ENCODE results near the gene ATPAF2.
"Not testable (repeated sequence)": the region's sequence is repeated elsewhere in the genome, so short reads cannot be mapped to it uniquely, and the experiment has no call there.

ATPAF2 gene

DNA sequence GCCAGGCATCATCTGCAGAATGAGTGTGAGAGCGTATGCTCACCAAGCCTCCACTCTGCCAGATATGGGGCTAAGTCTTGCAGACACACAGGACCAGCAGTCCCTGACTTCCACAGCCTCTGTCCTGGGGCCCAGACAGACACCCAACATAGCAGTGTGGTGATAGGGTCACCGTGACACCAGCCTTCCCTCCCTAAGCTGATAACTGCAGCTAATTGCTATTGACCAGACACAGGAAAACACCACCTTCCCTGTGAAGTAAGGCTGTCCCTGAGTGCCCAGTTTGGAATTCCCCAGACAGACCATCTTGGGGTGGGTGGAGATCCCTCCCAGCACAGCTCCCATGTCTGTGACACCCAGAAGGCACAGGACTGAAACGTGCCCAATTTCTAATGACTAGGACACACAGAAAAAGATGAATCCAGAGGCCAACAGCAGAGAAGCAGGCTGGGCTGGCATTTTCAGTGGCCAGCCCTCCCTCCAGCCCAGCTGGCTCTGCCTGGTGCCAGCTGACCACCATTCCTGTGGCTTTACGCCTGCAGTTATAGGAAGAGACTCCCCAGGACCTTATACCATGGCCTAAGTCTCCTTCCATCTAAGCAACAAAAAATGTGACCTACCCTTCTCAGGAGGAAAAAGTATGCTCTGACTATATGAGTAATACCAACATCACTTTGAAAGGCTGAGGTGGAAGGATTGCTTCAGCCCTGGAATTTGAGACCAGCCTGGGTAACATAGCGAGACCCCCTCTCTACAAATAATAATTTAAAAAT lies 30.3 kb downstream of the ATPAF2 start:
- DNase-seq = no peak

DNA sequence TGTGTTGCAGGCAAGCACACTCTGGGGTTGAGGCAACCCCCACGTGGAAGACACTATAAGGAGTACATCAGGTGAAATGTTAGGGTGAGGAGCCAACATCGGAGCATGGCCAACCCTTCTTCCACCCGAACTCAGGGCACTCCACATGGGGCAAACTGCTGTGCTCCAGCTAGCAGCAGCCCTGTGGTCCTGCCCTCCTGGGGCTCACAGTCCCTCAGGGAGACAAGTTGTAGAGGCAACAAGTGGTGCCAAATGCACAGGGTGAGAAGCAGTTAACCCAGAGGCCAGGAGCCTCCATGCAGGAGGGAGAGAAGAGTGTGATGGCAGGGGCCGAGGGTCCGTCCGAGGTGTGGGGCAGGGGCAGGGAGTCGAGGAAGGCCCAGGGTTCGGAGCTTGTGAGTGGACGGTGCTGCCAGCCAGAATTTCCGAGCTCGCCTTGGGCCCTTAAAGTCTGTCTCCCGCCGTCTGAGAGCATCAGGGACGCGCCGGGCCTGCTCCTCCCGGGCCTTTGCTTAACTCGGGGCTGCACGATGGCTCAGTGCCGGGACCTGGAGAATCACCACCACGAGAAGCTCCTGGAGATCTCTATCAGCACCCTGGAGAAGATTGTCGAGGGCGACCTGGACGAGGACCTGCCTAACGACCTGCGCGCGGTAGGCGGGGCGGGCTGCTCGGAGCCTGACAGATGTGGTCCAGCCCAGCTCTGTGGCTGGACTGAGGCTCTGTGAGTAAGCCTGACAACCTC lies 32.3 kb downstream of the ATPAF2 start:
- no peak for DNase-seq

DNA sequence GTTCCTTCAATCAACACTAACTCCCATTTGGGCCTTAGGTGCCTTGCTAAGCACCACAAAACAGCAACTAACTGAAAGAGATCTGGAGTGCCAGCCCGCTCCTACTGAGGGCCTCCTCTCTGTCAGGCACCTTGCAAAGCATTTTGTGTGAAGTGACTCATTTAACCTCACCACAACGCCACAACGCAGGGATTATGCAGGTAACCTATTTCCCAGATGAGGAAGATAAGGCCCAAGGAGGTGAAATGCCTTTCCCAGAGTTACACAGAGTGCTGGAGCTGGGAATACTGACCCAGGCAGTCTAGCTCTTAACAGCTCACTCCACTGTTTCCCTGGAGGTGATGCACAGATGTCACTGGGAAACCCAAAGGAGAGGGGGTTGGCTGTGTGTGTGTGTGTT lies 33.5 kb downstream of the ATPAF2 start:
- DNase-seq = no peak

DNA sequence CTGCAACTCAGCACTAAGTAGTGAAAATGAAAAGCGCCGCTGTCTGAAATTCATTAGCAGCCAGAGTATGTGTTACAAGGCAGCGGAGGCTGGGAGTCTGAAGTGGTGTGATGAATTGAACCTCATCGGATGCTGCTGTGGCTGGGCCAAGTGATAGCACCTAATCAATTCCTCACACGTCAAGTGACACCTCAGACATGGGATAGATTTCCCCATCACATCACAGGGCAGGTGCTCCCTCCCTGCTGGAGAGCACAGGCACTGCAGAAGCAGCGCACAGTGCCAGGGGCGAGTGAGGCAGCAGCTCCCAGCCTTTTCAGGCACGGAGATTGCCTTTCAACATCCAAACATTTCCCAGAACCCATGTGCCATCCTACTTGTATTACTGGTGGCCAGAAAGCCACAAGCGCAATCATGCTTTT lies 34.1 kb downstream of the ATPAF2 start:
- DNase-seq = no peak

DNA sequence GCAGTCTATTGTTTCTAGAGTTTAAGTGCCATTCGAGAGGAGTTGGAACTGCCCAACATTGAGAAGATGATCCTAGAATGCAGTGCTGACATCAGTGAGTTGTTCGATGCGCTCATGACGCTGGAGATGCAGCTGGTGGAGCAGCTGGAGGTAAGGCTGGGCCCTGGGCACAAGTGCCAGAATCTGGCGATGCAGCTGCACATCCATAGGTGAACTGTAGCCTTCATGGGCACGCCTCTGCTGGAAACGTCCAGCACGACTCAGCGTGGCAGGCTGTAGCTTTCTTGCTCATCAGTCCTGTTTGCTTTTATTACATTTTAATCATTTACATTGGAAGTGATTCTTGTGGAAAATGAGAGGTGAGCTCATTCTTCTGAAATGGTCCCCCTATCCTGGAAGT lies 34.6 kb downstream of the ATPAF2 start:
- DNase-seq = no peak

DNA sequence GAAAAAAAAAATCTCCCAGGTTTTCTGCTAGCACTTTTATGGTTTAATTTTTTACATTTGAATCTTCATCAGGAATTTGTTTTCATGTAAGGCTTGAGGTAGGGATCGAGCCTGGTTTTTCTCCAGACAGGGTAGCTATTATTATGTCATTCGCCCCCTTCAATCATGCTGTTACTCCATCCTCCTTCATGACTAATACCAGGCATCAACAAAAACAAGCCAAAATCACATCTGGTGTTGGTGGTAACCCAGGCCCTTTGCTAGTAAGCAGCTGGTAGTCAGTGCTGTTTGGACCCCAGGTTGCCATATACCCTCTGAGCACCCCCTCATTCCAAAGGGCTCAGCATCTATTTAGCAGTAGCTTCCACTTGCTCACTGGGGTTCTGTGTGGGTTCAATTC lies 36.8 kb downstream of the ATPAF2 start:
- no peak for DNase-seq

DNA sequence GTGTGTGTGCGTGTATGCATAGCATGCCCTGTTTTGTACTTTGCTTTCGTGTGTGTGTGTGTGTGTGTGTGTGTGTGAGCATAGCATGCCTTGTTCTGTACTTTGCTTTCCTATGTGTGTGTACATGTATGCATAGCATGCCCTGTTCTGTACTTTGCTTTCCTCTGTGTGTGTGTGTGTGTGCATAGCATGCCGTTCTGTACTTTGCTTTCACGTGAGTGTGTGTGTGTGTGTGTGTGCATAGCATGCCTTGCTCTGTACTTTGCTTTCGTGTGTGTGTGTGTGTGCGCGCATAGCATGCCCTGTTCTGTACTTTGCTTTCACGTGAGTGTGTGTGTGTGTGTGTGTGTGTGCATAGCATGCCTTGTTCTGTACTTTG lies 38.9 kb downstream of the ATPAF2 start:
- DNase-seq = no peak

DNA sequence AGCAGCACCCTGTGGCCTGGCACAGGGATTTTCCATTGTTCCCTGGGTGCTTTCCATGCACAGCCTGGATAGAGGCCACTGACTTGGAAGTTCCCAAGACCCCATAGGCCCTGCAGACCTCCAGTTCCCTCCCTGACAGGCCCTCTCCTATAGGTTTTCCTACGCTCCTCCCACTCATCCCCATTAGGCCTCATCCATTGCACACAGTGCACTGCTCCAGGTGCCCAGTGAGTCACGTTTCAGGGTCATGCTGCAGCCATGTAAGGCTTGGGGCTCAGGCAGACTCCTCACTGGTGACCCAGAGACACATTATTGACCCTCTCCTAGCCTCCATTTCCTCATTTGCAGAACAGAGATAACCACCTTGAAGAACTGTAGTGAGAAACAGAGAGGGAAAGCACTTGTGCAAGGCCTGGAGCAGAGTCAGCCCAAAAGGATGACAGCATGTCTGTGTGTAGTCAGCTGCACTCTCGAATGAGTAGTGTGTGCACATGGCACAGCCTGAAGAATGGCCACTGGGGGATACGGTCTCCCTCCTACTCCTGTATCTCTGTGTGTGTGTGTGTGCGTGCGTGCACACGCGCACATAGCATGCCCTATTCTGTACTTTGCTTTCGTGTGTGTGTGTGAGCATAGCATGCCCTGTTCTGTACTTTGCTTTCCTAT lies 39.5 kb downstream of the ATPAF2 start:
- no peak for DNase-seq

DNA sequence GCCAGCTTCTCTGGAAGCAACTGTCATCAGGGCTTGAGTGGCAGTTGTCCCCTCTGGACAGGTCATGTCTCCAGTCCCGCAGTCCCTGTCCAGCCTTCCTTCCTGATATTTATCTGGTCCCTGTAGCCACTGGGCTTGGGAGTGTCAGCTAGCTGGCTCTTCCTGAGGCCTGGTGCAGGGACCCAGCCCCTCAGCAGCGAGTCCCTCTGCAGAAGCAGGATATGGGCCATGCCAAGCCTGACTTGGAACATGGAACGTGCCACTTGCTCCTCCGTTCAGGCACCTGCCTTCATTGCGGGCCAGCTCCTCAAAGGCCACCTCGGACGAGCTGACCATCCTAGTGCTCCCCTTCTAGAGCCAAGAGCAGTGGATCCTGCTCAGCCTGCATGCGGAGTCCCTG lies 40.0 kb downstream of the ATPAF2 start:
- no peak for DNase-seq

DNA sequence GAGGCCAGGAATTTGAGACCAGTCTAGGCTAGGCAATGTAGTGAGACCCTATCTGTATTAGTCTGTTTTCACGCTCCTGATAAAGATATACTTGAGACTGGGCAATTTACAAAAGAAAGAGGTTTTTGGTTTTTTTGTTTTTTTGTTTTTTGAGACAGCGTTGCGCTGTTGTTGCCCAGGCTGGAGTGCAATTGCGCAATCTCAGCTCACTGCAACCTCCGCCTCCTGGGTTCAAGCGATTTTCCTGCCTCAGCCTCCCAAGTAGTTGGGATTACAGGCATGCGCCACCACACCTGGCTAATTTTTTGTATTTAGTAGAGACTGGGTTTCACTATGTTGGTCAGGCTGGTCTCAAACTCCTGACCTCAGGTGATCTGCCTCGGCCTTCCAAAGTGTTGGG lies 43.1 kb downstream of the ATPAF2 start:
- DNase-seq = not testable (repeated sequence)

DNA sequence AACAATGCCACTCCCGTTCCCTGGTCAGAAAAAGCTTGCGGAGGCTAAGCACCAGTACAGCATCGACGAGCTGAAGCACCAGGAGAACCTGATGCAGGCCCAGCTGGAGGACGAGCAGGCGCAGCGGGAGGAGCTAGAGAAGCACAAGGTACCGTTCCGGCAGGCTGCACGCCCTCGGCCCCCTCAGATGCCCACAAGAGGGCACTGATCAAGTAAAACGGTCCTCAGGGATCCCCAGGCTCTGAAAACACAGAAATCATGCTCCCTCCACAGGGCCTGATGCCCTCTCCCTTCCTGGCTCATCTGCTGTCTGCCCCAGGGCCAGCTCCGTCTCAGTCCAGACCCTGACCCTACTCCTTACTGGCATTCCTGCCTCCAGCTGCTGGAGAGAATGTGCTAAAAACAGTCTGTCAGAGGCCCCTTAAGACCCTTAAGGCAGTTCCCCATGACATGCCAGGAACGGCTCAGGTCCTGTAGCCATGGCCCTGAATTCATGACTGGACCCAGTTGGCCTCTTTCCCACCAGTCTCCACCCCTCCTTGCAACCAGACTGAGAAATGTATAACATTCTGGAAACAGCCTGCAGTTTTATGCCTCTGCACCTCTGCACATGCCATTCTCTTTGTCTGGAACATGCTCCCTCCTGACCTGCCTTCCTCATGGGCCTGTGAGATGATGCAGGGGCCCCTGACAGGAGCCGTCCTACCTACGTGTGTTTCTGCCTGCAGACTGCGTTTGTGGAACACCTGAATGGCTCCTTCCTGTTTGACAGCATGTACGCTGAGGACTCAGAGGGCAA lies 44.5 kb downstream of the ATPAF2 start:
- DNase-seq = no peak

DNA sequence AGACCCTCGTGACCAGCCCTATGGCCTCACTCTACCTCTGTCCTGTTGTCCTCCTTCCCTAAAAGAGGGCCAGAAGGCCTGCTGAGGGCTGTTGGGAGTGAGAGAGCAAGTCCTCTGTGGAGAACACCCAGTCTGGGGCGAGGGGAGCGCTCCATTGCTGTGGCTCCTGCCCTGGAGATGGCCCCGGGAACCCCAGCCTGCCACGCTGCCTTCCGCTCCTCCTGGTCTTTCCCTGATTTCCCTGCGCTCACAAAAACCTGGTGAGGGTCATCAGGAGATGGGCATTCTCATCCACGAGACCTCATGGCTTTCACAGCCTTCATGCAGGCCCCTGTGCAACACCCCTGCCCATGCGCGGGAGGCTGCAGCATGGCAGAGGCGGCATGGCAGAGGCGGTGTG lies 45.1 kb downstream of the ATPAF2 start:
- no peak for DNase-seq

DNA sequence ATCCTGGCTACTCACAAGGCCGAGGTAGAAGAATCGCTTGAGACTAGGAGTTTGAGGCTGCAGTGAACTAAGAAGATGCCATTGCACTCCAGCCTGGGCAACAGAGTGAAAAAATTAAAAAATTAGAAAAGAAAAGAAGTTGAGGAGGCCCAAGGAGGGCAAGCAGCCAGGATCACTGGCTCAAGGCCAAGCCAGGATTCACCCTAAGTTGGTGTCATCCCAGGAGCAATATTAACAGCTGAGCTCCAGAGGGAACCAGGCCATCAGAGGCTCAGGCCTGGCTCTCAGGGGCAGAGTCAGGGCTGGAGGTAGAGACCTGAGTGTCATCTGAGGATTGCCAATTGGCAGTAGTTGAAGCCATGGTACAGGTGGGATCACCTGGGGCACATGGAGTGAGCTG lies 45.6 kb downstream of the ATPAF2 start:
- DNase-seq = no peak

DNA sequence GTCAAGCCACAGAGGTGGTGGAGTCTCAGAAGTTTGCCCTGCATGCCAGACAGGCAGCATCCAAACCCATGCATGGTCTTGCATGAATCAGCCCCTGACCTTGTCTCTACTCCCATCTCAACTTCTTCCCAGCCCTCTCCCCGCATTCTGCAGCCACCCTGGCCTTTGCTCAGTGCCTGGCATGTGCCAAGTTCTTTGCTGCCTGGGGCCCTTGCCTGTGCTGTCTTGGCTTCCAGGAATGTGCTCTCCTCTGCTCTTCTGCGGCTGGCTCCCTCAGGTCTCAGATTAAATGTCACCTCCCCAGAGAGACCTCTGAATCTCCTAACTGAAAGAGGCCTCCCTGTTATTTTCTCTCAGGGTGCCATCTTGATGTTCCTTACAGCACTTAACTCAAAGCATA lies 48.7 kb downstream of the ATPAF2 start:
- DNase-seq = no peak

DNA sequence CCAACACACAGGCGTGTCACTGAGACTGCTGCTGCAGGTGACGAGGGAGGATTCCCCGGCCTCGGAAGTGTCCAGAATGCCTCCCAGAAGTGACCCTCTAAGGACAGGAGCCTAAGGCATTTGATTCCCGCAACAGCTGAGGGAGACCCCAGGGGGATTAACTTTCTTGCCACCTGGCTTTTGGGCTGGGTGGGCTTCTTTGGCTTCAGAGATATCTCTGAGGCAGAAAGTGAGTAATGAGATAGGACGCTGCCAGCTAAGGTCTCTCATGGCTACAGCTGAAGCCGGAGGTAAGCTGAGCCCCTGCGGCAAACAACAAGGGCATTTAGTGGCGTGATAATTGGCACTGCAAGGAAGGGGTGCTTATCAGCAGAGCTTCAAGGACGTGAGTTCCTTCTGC lies 49.4 kb downstream of the ATPAF2 start:
- no peak for DNase-seq

DNA sequence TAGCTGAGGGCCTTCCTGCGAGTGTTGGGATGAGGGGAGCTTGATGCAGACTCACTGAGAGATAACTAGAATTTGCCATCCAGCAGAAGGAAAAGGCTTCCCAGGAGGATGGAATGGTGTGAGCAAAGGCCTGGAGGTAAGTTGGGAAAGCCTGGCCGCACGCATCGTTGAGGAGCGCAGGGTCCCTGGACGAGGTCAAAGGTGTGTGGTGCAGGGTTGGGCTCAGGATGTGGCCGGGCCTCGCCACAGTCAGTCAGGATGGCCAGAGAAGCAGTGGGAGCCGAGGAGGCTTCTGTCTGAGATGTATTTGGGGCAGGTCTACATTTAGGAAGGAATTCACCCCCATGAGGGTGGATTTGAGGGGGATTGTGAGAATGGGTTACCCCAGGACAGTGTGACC lies 49.9 kb downstream of the ATPAF2 start:
- DNase-seq = no peak

DNA sequence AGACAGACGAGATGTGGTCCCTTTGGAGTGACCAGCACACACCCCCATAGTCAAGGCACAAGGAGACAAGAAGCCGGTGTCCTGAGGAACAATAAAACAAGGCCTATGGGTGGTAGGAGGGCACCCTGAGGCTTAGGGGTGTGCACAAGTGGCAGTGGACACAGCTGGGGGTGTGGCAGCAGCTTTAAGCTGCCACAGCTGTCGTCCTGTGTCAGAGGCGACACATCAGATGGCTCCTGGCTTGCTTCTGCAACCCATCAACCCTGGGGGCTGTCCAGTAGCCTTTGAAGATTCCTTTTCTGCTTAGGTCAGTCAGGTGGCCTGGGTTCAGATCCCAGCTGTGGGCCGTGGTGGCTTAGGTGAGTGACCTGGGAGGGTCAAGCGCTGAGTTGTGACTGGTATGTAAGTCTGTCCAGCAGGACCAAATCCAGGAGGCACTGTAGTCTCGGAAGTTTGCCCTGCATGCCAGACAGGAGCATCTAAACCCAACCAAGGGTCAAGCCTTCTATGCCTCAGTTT lies 50.5 kb downstream of the ATPAF2 start:
- DNase-seq = no peak

DNA sequence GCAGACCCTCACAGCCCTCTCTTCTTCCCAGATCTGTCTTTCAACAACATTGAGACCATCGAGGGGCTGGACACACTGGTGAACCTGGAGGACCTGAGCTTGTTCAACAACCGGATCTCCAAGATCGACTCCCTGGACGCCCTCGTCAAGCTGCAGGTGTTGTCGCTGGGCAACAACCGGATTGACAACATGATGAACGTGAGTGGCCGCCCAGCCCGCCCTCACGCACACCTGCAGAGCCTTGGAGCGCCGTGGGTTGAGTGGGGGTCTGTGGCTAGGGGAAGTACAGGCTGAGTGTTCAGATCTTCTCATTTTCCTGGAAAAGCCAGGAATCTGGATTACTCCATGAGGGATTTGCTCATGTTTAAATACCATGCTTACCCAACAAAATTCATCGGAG lies 51.1 kb downstream of the ATPAF2 start:
- no peak for DNase-seq

DNA sequence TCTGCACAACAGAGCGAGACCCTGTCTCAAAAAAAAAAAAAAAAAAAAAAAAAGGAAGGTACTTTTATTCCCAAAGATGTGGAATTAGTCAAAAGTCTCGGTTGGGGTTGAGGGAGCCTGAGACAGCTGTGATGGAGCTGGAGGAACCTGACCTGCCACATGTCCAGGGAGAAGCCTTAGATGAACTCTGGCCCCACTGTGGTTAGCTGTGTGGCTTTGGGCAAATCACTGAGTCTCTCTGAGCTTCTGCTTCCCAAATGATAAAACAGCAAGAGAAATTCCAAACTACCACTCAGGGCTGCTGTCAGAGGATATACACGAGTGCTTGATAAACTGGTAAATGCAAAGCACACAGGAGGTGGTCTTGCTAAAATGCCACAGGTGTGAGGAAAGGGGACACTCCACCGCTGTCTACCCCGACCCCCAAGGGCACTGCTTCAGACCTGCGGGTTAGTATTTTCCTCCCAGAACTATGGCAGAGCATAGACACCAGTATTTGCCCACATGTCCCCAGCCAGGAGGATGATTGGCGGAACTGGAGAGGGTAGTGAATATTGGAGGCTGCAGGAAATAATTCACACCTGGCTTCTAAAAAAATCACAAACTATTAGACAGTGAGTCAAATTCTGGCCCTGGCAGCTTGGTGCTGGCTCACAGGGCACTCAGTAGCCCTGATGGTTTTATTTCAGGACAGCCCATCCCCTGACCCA lies 51.6 kb downstream of the ATPAF2 start:
- no peak for DNase-seq

DNA sequence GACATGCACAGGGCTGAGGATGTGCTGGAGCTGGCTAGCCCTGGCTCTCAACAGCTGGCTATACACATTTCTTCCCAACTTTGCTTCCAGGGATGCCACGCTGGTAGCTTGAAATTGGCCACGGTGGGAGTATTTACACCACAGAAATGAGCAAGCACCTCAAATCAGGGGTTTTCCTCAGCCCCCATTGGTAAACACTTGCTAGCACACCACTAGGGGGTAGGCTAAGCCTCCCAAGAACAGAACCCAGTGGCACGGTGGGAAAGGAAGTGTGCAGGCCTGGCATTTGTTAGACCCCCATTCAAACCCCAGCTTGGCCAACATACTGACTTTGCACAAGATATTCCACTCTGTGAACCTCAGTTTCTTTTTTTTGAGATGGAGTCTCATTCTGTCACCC lies 53.4 kb downstream of the ATPAF2 start:
- no peak for DNase-seq

DNA sequence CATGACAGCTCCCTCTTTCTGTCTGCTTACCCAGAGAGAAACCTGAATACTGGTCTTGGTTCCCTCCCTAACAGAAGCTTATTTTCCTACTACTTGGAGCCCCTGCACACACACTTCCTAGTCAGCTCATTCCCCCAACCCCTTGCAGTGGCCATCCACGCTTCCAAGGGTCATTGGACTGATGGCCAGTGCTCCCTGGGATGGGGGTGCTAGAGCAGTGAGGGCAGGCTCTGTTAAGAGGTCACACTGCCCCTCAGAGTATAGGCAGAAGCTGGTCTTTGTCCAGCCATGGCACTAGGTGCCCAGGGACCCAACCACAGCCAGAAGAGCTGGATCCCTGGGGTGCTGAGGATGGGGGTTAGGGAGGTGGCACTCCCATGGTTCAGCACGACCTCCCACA lies 53.8 kb downstream of the ATPAF2 start:
- DNase-seq = no peak

DNA sequence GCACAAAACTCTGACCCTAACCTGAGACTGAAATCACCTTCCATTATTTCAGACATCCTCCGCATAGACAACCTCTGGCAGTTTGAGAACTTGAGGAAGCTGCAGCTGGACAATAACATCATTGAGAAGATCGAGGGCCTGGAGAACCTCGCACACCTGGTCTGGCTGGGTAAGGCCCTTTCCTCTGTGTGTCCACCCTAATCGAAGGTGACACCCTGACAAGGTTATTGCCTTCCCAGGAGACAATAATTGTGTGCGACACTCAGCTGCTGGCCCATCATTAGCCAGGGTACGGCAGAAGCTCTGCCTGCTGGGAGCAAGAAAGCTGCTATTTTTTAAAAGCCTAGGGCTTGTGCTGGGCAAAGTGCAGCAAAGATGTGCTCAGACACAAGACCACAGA lies 55.2 kb downstream of the ATPAF2 start:
- no peak for DNase-seq
